ENCODE data around the gene PCF11. TPM values are rescaled to one million over a fixed set of nuclear protein-coding genes. Genes with fewer than 3 reads are reported as not detected.

Gene PCF11
- total and polyA plus RNA-seq, 2 of the 13 experiments (the other 11 are each of a cell fraction or from before 2014, with no cell fraction given): 40.3 to 47.7 TPM

GRCh38 chr11:83156996-83157593 lies at the start of gene PCF11 (continued):
- TF ChIP-seq, protein P1, sequence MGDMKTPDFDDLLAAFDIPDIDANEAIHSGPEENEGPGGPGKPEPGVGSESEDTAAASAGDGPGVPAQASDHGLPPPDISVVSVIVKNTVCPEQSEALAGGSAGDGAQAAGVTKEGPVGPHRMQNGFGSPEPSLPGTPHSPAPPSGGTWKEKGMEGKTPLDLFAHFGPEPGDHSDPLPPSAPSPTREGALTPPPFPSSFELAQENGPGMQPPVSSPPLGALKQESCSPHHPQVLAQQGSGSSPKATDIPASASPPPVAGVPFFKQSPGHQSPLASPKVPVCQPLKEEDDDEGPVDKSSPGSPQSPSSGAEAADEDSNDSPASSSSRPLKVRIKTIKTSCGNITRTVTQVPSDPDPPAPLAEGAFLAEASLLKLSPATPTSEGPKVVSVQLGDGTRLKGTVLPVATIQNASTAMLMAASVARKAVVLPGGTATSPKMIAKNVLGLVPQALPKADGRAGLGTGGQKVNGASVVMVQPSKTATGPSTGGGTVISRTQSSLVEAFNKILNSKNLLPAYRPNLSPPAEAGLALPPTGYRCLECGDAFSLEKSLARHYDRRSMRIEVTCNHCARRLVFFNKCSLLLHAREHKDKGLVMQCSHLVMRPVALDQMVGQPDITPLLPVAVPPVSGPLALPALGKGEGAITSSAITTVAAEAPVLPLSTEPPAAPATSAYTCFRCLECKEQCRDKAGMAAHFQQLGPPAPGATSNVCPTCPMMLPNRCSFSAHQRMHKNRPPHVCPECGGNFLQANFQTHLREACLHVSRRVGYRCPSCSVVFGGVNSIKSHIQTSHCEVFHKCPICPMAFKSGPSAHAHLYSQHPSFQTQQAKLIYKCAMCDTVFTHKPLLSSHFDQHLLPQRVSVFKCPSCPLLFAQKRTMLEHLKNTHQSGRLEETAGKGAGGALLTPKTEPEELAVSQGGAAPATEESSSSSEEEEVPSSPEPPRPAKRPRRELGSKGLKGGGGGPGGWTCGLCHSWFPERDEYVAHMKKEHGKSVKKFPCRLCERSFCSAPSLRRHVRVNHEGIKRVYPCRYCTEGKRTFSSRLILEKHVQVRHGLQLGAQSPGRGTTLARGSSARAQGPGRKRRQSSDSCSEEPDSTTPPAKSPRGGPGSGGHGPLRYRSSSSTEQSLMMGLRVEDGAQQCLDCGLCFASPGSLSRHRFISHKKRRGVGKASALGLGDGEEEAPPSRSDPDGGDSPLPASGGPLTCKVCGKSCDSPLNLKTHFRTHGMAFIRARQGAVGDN (CRISPR knock-in tag; IDR thresholded peaks at IDR 0.05): peak; percentile 69; the same call in 1 of the 2 replicates
- TF ChIP-seq ZNF790 (CRISPR knock-in tag; IDR thresholded peaks at IDR 0.05; ENCODE audit: borderline replicate concordance) (no peak), ZFP1 (CRISPR knock-in tag; IDR thresholded peaks at IDR 0.05) (no peak; the same call in 1 of the 2 replicates), ASH2L (IDR thresholded peaks at IDR 0.05; ENCODE audit: insufficient read length, low read depth, low read length) (peak; percentile 40), PPARG (CRISPR knock-in tag; conservative IDR thresholded peaks at IDR 0.05) (no peak), ZNF841 (CRISPR knock-in tag; IDR thresholded peaks at IDR 0.05; ENCODE audit: borderline replicate concordance) (peak; percentile 64; the same call in 1 of the 2 replicates), ZFP62 (CRISPR knock-in tag; IDR thresholded peaks at IDR 0.05) (no peak), ZBTB25 (CRISPR knock-in tag; IDR thresholded peaks at IDR 0.05) (no peak), CHD4 (IDR thresholded peaks at IDR 0.05; ENCODE audit: borderline replicate concordance, low read length) (no peak; the same call in 1 of the 2 replicates), CCDC6 (CRISPR knock-in tag; IDR thresholded peaks at IDR 0.05) (peak; percentile 61; the same call in 1 of the 2 replicates), ZNF280D (CRISPR knock-in tag; IDR thresholded peaks at IDR 0.05) (0 out of 2 replicates have a peak, but pooled peaks have one; percentile 8), SOX6 (IDR thresholded peaks at IDR 0.05) (no peak), SOX6 (CRISPR knock-in tag; IDR thresholded peaks at IDR 0.05) (peak; percentile 38; the same call in 1 of the 2 replicates), ZNF510 (CRISPR knock-in tag; IDR thresholded peaks at IDR 0.05; ENCODE audit: low read depth) (no peak), KLF9 (CRISPR knock-in tag; IDR thresholded peaks at IDR 0.05; ENCODE audit: low read depth) (0 out of 2 replicates have a peak, but pooled peaks have one; percentile 50), SMAD1 (CRISPR knock-in tag; IDR thresholded peaks at IDR 0.05; ENCODE audit: borderline replicate concordance, low read depth) (no peak; the same call in 1 of the 2 replicates)
- TF ChIP-seq, protein P2, sequence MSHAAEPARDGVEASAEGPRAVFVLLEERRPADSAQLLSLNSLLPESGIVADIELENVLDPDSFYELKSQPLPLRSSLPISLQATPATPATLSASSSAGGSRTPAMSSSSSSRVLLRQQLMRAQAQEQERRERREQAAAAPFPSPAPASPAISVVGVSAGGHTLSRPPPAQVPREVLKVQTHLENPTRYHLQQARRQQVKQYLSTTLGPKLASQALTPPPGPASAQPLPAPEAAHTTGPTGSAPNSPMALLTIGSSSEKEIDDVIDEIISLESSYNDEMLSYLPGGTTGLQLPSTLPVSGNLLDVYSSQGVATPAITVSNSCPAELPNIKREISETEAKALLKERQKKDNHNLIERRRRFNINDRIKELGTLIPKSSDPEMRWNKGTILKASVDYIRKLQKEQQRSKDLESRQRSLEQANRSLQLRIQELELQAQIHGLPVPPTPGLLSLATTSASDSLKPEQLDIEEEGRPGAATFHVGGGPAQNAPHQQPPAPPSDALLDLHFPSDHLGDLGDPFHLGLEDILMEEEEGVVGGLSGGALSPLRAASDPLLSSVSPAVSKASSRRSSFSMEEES (CRISPR knock-in tag; IDR thresholded peaks at IDR 0.05): peak; percentile 65
